GM11168 (cell line): Measurements from ENCODE around the gene EDAR.

Experiments used
- in situ Hi-C: fragments of 300-500 bp; cut with MboI; formaldehyde crosslinking; loops from one replicate; pipeline ENCODE4 v1.12.0; 2022; ENCODE audit warnings: low sequenced_read_pairs; ENCODE audit not compliant: unreplicated experiment

EDAR gene

DNA sequence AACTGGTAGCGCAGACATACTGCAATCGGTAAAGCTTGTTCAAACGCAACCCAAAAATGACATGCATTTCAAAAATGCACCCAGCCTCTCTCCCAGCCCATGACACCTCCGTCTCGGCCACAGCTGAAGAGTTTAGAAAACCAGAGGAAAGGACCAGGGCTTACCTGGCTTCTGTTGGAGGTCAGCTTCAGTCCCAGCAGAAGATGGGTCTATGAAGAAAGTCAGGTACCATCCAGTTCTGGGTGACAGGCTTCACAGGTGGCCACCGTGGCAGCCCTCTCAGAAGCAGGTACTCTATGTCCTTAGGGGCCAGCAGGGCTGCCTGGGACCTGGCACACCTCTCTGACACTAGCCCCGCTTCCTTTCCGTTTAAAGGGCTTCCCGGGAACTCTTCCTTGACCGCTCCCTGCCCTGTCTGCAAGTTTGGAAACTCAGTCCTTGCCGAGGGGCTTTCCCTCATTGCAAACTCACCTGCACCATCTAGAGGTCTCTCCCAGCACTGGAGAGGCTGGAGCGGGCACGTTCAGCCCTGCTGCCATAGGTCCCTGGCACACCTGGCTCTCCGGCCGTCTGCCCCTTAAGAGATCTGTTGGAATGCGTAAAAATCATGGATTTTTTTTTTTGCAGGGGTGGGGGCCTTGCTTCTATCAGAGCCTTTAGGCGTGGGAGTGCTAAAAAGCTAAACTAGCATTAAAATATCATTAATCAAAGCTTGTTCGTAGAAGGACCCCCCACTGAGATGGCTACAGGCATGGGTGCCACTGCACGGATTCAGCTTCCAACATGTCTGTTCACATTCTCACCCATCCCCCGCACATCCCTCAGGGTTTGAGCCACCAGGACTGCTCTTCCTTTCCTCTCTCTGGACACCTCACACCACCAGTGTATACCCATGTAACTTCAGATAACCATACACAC, at the start of gene EDAR:
Gene EDAR (minus strand): TSS at position 425 of the 918 bp plus-strand sequence. CDS start 58,206 bp downstream, outside the sequence.
- in situ Hi-C loops = no loop called here

DNA sequence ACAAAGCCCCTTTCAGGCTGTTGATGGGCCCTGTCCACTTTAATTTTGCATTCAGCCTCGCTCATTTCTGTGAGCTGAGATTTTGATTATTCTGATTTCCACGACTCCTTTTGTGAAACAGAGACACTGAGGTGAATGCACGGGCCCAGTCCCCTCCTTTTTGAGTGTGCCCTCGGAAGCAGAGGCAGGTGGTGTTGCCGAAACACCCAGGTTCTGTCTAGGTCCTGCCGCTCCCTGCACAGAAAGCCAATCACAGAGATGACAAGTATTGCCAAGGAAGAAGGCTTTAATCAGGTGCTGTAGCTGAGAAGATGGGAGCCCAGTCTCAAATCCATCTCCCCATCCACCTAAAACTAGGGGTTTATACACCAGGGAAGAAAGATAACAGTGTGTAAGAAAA, 44.2 kb upstream of the EDAR start:
- in situ Hi-C loops = no loop called here

DNA sequence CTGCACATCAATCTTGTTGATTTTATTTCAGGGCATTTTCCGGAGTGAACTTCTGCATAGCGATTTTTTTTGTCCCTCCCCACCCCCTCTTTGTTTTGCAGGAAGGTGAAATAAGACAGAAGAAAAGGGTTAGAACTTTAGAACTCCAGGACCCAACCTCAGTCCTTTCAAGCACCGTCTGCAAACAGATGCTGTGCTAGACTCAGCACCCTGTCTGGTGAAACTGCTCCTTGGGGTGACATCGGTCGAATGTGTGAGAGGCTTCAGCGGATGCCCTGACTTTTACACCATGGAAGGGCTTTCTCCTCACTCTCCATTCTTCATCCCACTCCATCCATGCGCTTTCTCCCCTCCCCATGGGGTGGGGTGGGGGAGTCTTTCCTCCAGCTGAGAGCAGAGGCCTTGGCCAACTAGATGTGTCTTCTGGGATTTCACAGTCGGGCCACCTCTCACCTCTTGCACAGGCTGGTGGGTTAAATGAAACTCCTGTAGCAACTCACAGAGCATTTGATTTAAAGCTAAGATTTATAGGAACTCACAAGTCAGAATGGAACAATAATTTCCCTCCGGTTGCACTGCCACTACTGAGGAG, 43.3 kb upstream of the EDAR start:
- in situ Hi-C loops = no loop called here

DNA sequence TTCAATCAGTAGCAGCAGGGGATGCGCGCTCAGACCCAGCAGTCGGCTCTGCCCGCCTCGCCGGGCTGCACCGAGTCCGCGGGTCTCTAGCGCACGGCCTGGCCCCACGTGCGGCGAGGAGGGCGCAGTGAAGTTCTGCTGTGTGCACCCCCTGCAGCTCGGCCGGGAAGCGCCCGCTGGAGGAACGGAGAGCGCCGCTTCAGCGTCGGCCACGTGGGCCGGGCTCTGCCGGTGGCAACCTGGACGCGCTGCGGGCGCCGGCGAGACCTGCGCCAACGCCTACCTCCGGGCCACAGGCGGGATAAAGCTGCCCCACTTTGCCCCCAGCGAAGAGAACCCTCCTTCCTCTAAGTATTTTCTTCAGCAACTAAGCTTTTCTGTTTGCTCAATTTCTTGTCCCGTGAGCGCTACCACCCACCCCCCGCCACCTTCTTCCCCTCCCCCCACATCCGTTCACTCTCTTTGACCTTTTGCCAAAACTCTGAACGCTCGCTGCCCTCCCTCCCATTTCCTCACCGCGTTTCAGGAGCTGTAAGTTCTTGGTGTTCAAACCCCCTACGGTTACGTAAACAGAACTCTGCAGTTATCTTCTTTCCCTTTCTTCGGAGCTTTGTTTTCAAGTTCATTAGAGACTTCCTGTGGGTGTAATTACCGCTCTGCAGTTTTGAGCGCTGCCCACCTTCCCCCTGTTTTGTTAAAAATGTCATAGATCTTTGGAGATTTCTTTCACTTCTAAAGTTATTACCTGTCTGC, 42.6 kb upstream of the EDAR start:
- in situ Hi-C loops = no loop called here

DNA sequence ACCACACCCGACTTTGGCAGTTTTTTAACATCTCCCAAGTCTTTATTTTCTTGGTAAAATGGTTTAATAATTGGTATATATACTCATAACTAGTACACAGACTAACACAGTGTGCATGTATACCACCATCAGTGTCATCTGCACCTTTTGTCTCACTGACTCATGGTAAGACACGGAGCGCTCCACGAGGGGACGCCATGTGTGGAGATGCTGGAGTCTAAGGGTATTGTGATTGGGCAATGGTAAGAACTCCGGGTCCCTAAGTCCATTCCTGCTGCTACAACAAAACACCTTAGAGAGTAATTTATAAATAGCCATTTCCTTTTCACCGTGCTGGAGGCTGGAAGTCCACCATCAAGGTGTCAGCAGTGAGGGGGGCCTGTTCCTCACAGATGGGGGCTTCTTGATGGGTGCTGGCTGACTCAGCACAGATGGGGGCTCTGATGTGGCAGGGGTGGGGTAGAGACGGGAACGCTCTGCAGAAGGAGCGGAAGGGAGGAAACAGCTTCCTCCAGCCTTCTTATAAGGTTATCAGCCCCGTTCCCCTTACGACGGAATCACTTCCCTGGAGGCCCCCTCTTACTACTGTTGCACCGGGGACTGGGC, 42.0 kb upstream of the EDAR start:
- in situ Hi-C loops = no loop called here

DNA sequence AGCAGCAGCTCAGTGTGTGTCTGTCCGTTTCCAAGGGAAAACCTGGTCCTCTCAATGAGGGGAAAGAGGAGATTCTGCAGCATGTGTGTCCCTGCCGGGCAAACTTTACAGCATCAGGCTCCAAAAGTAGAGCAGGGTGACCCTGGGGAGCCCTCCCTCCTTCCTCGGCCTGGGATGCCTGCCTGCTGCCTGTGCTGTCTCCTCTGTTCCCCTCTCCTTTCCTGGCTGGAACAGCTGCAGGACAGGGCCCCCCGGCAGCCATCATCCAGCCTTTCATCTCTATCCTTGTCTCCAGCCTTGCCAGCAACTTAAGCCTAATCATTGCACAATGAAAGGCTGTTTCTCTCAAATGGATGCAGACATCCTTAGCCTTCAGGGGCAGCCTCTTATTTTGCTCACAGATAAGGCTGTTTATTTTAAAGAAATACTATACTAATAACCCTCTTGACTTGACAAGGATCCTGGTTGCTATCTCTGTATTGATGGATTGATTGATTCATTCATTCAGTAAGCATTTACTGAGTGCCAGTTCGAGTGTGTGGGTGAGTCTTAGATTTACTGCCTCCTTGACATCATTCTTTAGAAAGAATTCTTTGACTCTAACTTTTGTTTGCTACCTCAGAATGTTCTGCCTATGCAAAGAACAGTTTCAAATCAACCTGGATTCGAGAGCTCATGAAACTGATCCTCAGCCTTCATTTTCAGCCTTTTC, 40.6 kb upstream of the EDAR start:
- in situ Hi-C loops = no loop called here

DNA sequence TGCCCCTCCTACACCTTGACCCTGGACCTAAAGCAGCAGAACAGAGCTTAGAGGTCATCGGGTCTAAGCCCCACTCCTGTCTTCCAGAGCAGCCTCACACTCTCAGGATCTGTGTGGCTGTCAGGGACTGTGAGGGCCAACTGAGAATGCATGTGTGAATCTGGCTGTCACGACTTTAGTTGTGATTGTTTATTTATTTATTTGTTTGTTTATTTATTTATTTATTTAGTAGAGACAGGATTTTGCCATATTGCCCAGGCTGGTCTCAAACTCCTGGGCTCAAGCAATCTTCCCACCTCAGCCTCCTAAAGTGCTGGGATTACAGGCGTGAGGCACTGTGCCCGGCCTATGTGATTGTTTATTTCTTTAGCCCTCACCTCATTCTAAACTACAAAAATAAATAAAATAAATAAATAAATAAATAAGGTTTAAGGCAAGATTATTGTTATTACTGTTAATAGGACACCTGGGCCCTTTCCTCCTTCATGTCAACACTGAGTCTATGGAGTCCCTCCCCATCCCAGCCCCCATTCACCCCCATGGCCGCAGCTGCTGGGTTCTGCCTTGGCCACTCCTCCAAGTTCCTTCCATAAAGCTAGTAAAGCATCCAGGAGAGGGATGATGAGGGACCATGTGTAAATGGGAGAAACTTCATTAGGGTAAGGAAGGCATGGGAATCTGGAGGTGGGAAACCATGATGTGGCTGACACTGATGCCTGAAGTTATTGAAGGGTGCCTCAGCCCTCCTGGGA, 39.9 kb upstream of the EDAR start:
- in situ Hi-C loops = no loop called here

DNA sequence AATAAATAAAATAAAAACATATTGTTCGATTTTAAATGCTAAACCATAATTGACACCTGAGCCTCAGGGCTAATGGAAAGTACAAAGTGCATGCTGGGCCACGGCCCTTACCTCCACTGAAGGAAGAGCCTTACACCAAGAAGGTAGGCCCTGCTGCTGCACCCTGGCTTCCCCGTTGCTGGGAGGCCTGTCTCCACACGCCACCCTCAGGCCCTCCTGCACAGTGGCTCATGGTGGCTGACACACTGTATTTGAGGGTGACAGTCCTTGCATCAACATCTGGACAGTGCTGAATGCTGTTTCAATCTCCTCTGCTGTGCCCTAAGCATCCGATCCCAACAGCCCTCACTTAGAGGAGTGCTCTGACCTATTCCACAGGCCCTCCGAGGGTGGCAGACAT, 39.3 kb upstream of the EDAR start:
- in situ Hi-C loops = no loop called here

DNA sequence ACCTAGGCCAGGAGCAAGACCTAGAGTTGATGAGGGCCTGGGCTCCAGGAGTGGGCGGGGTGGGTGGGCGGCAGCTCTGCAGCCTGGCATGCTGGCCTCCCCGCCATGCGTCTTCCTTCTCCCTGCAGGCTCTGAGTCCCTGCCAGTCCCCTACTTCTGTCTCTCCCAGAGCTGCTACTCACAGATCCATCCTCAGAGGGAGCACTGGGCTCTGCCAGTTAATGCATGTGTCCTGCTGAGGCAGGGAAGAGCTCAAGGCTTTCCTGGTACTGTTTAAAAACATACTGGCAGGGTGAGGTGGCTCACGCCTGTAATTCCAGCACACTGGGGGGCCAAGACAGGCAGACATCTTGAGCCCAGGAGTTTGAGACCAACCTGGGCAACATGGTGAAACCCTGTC, 38.7 kb upstream of the EDAR start:
- in situ Hi-C loops = no loop called here

DNA sequence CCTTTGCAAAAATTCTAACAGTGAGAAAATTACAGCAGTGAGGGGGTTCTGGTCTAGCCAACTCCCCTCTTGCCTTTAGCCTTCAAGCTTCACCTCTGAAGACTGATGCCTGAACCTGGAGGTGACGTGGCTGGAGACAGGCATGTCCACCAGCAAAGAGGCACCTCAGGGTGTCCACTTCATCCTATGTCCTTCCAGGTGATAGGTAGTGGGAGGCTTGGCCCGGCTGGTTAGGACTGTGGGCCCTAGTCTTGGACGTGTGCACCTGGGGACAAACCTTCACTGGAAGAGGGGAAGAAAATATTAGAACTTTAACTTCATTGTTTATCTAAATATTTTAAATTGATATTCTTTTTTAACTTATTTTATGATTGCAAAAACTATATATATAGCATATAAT, 35.5 kb upstream of the EDAR start:
- in situ Hi-C loops = no loop called here

DNA sequence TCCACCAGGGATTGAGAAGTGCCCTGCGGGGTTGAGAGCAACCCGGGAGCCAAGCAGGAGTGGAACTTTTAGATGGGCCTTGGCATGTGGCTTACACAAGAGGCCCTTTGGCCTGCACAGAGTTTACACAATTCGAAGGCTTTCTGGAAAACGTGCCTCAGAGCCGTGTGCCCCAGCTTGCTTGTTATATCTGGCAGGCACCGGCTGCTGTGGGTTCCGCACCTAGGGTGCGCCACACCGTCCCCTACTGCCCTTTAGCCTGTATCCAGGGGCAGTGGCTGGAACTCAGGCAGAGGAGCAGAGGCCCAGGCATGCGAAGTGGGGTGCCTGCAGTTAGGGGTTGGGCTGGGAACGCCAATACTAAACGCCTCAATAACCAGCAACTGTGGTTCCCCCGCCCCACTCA, 32.9 kb upstream of the EDAR start:
- in situ Hi-C loops = no loop called here

DNA sequence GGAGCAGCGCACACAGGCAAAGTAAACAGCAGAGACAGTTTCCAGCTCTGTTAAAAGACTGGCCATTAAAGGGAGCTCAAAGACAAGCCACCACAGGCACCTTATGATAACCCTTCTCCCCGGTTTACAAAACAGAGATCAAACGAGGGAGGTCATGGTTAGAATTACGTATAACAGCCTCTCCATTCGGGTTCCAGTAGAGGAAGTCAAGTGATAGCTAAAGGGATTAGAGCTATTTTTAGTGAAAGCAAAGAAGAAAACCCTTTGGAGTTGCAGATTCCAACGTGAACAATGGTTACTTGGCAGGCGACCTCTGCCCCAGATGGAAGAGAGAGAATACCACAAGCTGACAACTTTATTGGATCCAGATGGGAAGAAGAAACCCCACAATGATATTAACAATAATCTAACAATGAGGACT, 31.2 kb upstream of the EDAR start:
- in situ Hi-C loops = no loop called here

DNA sequence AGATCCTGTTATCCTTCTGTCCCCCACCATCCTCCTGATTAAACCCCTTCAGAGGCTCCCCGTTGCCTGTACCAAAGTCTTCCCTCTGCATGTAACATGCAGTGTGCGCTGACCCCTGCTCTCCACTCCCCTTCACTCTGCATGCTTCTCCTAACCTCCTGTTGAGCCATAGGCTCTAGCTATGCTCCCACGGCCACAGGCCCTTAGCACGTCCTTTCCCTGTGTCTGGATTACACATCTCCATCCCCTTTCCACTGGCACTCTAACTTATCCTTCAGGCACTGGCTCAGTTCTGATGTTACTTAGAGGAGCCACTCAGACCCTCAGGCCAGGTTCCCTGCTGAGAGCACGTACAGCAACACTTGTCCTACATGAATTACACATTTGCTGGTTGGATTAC, 29.4 kb upstream of the EDAR start:
- in situ Hi-C loops = no loop called here

DNA sequence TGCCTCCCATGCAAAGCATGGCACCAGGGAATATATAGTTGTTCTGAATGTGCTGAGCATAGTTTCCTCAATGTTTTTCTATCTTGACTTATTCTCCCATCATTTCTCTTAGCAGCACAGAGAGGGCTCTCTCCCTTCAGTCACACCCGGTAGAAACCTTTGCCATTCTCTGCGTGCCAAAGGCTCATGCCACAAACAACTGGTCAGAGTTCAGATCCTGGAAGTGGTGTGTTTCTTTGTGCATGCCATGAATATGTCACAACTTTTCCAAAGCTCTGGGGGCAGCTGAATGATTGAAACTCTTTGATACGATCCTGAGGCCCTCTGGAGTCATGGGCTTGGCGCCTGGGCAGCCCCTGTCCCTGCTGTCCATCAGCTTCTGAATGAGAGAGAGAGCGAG, 28.0 kb upstream of the EDAR start:
- in situ Hi-C loops = no loop called here

DNA sequence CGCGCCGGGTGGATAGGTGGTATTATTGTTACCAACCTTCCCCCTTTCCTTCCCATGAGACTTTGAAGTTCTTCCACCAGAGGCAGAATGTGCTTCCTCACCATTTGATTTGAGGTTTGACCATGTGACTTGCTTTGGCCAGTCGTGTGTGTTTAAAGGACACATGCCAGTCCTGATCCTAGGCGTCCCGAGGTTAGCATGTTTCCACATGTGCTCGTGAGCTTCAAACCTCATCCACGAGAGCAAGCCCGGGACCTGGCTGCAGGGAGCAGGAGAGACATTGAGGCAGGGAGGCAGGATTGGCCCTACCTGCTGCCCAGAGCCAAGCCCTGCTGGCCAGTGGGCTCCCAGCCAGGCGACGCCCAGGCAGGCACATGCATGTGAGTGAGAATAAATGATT, 27.4 kb upstream of the EDAR start:
- in situ Hi-C loops = no loop called here

DNA sequence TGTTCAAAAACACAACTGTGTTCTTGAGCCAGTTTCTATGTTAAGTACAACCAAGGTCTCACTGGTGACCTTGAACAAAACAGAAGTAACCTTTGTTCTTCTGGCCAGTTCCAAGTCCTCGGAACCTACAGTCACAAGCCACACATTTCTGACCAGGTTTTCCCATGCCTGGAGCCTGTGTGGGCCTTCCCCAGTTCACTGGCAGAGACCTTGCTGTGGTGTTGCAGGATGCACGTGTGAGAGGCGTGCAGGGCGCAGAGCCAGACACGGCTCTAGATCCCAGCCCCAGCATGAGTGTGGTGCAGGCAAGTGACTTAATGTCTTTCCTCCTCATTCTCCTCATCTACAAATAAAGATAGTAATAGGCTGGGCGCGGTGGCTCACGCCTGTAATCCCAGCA, 25.5 kb upstream of the EDAR start:
- in situ Hi-C loops = no loop called here

DNA sequence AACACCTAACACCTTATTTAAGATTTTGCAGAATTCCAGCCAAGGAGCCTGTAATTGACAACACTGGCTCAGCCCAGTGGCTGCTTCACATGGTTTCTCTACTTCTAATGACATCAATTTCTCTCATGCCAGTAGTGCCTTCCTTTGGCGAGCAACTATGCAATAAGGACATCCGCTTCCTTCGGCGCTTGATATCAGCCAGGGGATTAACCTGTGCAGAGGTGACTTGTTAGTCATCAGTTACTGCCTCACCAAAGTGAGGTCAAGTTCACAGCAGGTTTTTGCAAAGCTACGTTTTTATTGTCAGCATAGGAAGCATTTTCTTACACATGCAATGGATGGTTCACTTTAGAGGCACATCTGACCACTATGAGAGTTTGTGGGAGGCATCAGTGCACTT, 24.0 kb upstream of the EDAR start:
- in situ Hi-C loops = no loop called here

DNA sequence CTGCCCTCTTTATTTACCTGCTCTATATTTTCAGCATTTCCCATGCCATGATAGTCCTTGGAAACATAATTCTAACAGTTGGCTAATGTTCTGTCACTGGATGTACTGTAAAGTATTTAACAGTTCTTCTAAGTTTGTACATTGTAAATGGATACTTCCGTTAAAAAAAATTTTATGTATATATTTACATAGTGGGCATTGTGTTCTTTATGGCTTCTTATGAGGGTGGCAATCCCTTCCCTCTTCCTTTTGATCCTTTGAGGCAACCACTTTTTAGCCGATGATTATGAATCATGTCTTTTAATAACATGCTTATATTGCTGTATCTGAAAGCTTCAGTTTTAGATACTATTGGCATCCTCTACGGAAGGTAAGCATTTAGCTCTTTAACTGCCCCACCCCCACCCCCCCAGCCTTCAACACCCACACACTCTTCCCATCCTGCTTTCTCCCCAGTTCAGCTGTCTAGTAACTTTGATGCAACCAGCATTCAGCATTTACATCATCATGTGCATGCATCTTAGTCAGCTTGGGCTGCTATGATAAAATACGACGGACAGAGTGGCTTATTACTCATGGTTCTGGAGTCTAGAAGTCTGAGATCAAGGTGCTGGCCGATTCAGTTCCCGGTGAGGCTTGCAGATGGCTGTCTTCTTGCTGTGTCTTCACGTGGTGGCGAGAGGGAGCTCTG, 21.0 kb upstream of the EDAR start:
- in situ Hi-C loops = no loop called here

DNA sequence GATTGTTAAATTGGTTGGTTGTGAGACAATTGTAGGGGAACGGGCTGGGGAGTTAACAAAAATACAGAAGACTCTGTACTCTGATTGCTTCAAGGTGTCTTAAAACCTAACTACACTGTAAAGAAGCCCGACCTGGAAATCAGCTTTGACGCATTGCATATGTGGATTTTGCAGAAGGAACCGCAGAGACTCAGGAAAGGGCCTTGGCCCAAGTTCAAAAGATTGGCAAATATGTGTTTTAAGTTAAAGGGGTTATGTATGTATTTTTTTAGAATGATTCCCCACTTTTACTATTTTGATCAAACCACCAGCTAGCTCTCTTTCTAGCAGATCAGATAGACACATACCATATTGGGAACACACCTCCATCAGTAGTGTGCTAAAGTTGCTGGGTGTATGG, 18.0 kb upstream of the EDAR start:
- in situ Hi-C loops = no loop called here
